ENCODE data around the gene PADI1. TPM values are rescaled to one million over a fixed set of nuclear protein-coding genes. Genes with fewer than 3 reads are reported as not detected.

PADI1 gene
- total and polyA plus RNA-seq, 2 experiments from 2014 or later = not detected

GRCh38 chr1:17214876-17215544, 10.1 kb downstream of the PADI1 start:
- Histone ChIP-seq H3K9me2 (replicated peaks; ENCODE audit: insufficient read depth) (no peaks in the 10 kb centered on the region), H2AFZ (no peak overlapping the region), H3K4me2 (no peak overlapping the region), H3K27ac (no peak overlapping the region), H3K4me1 (ENCODE audit: insufficient read depth) (peaks cover 18% of the 10 kb centered on the region), H3K9me3 (ENCODE audit: low read depth) (no peaks in the 10 kb centered on the region), H3K4me3 (no peak overlapping the region), H3K36me3 (replicated peaks; ENCODE audit: insufficient read depth, low read depth) (no peaks in the 10 kb centered on the region), H3K79me2 (no peaks in the 10 kb centered on the region), H4K20me1 (ENCODE audit: insufficient read depth, poor library complexity, severe bottlenecking) (no peaks in the 10 kb centered on the region), H3K27me3 (no peaks in the 10 kb centered on the region)
- 85% methylated on average over 5 of the region's 5 CpGs for WGBS (ENCODE audit: low lambda C conversion rate, missing lambda C conversion rate)
- DNase-seq (ENCODE audit: low spot score) = no peak
- TF ChIP-seq EZH2 (IDR thresholded peaks at IDR 0.05; ENCODE audit: borderline replicate concordance) (no peak), EZH2phosphoT487 (IDR thresholded peaks at IDR 0.05; ENCODE audit: low read depth, severe bottlenecking, unreplicated experiment) (no peak), CTCF (IDR thresholded peaks at IDR 0.05; ENCODE audit: poor library complexity) (no peak)

GRCh38 chr1:17215545-17215890, 10.6 kb downstream of the PADI1 start:
- Histone ChIP-seq H3K27me3 (no peaks in the 10 kb centered on the region), H3K4me3 (no peak overlapping the region), H3K9me3 (ENCODE audit: low read depth) (no peaks in the 10 kb centered on the region), H3K4me1 (ENCODE audit: insufficient read depth) (peaks cover 18% of the 10 kb centered on the region), H3K9me2 (replicated peaks; ENCODE audit: insufficient read depth) (no peaks in the 10 kb centered on the region), H2AFZ (no peak overlapping the region), H3K4me2 (no peak overlapping the region), H4K20me1 (ENCODE audit: insufficient read depth, poor library complexity, severe bottlenecking) (no peaks in the 10 kb centered on the region), H3K36me3 (replicated peaks; ENCODE audit: insufficient read depth, low read depth) (no peaks in the 10 kb centered on the region), H3K79me2 (no peaks in the 10 kb centered on the region), H3K27ac (no peak overlapping the region)
- 97% methylated on average over 6 of the region's 6 CpGs for WGBS (ENCODE audit: low lambda C conversion rate, missing lambda C conversion rate)
- DNase-seq (ENCODE audit: low spot score) = no peak
- no peak for TF ChIP-seq EZH2phosphoT487 (IDR thresholded peaks at IDR 0.05; ENCODE audit: low read depth, severe bottlenecking, unreplicated experiment)
- TF ChIP-seq CTCF (IDR thresholded peaks at IDR 0.05; ENCODE audit: poor library complexity) = no peak
- TF ChIP-seq EZH2 (IDR thresholded peaks at IDR 0.05; ENCODE audit: borderline replicate concordance) = no peak

GRCh38 chr1:17216078-17216477, 11.2 kb downstream of the PADI1 start:
- Histone ChIP-seq H3K4me1 (ENCODE audit: insufficient read depth) (peaks cover 18% of the 10 kb centered on the region), H3K9me3 (ENCODE audit: low read depth) (no peaks in the 10 kb centered on the region), H2AFZ (no peak overlapping the region), H3K27me3 (no peaks in the 10 kb centered on the region), H3K4me3 (no peak overlapping the region), H3K4me2 (no peak overlapping the region), H4K20me1 (ENCODE audit: insufficient read depth, poor library complexity, severe bottlenecking) (no peaks in the 10 kb centered on the region), H3K27ac (no peak overlapping the region), H3K36me3 (replicated peaks; ENCODE audit: insufficient read depth, low read depth) (no peaks in the 10 kb centered on the region), H3K79me2 (no peaks in the 10 kb centered on the region), H3K9me2 (replicated peaks; ENCODE audit: insufficient read depth) (no peaks in the 10 kb centered on the region)
- no peak for TF ChIP-seq EZH2 (IDR thresholded peaks at IDR 0.05; ENCODE audit: borderline replicate concordance)
- DNase-seq (ENCODE audit: low spot score) = no peak
- WGBS (ENCODE audit: low lambda C conversion rate, missing lambda C conversion rate) = 82% methylated on average over 5 of the region's 5 CpGs

GRCh38 chr1:17217607-17218006, 12.7 kb downstream of the PADI1 start:
- H3K4me1 ChIP-seq (ENCODE audit: insufficient read depth) = peaks cover 10% of the 10 kb centered on the region
- TF ChIP-seq CTCF (IDR thresholded peaks at IDR 0.05; ENCODE audit: poor library complexity) = no peak
- no peak for TF ChIP-seq EZH2phosphoT487 (IDR thresholded peaks at IDR 0.05; ENCODE audit: low read depth, severe bottlenecking, unreplicated experiment)
- no peak for TF ChIP-seq EZH2 (IDR thresholded peaks at IDR 0.05; ENCODE audit: borderline replicate concordance)
- no peak for DNase-seq (ENCODE audit: low spot score)

More at GRCh38 chr1:17217607-17218006, 12.7 kb downstream of the PADI1 start:
- H3K27me3 ChIP-seq = no peaks in the 10 kb centered on the region
- WGBS (ENCODE audit: low lambda C conversion rate, missing lambda C conversion rate) = 83% methylated on average over 3 of the region's 3 CpGs
- no peak overlapping the region for H3K4me2 ChIP-seq
- H3K9me2 ChIP-seq (replicated peaks; ENCODE audit: insufficient read depth) = no peaks in the 10 kb centered on the region
- H3K36me3 ChIP-seq (replicated peaks; ENCODE audit: insufficient read depth, low read depth) = no peaks in the 10 kb centered on the region
- no peaks in the 10 kb centered on the region for H4K20me1 ChIP-seq (ENCODE audit: insufficient read depth, poor library complexity, severe bottlenecking)
- H3K9me3 ChIP-seq (ENCODE audit: low read depth) = no peaks in the 10 kb centered on the region
- H2AFZ ChIP-seq = no peak overlapping the region
- no peak overlapping the region for H3K4me3 ChIP-seq
- no peak overlapping the region for H3K27ac ChIP-seq
- H3K79me2 ChIP-seq = no peaks in the 10 kb centered on the region
